Panc1 (cell line): ENCODE measurements around the gene LMNTD2. TPM values are rescaled to one million over a fixed set of nuclear protein-coding genes. Genes with fewer than 3 reads are reported as not detected.

ENCODE experiments used
- ATAC-seq: fragments of 200-7000 bp; cut with Tn5 transposase; 2 replicates; pipeline ENCODE4 v1.9.1; 2020; ENCODE audit warnings: mild to moderate bottlenecking, moderate library complexity
- BruUV-seq: library from RNA; stranded (reverse); fragments of 400-500 nt; replicated peaks from 2 replicates; lab custom pipeline; 2021; lab: Mats Ljungman, UMichigan
- CTCF ChIA-PET: fragments of 300-600 bp; sonication (Branson Sonifier 250); formaldehyde crosslinking; loops from one replicate; lab custom pipeline; 2022; ENCODE audit warnings: antibody characterized with exemption; lab: Charles Lee
- POLR2A ChIA-PET: fragments of 300-600 bp; sonication (Branson Sonifier 250); formaldehyde crosslinking; loops from one replicate; lab custom pipeline; 2022; ENCODE audit warnings: antibody characterized with exemption; lab: Charles Lee
- DNase-seq: peaks from one replicate; pipeline ENCODE4 v3.0.0-alpha.2; 2010; ENCODE audit warnings: low read depth, low spot score
- H3K27ac ChIP-seq: 2 replicates; pipeline ENCODE4 v1.5.1; 2011; ENCODE audit warnings: mild to moderate bottlenecking, low read length, inconsistent platforms
- H3K27me3 ChIP-seq: fragments of 200-500 bp; sonication (Bioruptor generic); 2 replicates; pipeline ENCODE4 v1.6.0; 2014; ENCODE audit warnings: low read length, inconsistent platforms; ENCODE audit not compliant: control insufficient read depth, insufficient read depth
- H3K36me3 ChIP-seq: fragments of 200-500 bp; sonication (Bioruptor generic); 2 replicates; pipeline ENCODE4 v1.5.1; 2014; ENCODE audit warnings: inconsistent platforms, mild to moderate bottlenecking, low read length, moderate library complexity; ENCODE audit not compliant: control insufficient read depth, insufficient read depth
- H3K4me1 ChIP-seq: 2 replicates; pipeline ENCODE4 v1.5.1; 2011; ENCODE audit warnings: inconsistent platforms, mild to moderate bottlenecking, low read length, moderate library complexity; ENCODE audit not compliant: control insufficient read depth, insufficient read depth
- H3K4me3 ChIP-seq, 2 experiments: 2 replicates each; pipeline ENCODE4 v1.5.1; 2011 to 2012; ENCODE audit warnings: low read depth in 2 of 2, low read length in 2 of 2, mild to moderate bottlenecking in 2 of 2, inconsistent platforms in 1 of 2, moderate library complexity in 1 of 2
- H3K9me3 ChIP-seq: fragments of 200-500 bp; sonication (Bioruptor generic); 2 replicates; pipeline ENCODE4 v1.5.1; 2014; ENCODE audit warnings: low read depth, mild to moderate bottlenecking, inconsistent platforms, low read length, moderate library complexity; ENCODE audit not compliant: control insufficient read depth, insufficient read depth
- CTCF ChIP-seq: fragments of 450-650 bp; IDR thresholded peaks from 2 replicates; pipeline ENCODE4 v1.5.1; 2017; ENCODE audit warnings: mild to moderate bottlenecking
- POLR2AphosphoS5 ChIP-seq: IDR thresholded peaks from 2 replicates; pipeline ENCODE4 v1.6.1; 2012; ENCODE audit warnings: mild to moderate bottlenecking, low read depth, low read length, moderate library complexity
- REST ChIP-seq, 2 experiments: IDR thresholded peaks; 2 replicates each; pipeline ENCODE4 v1.6.1; 2011 to 2012; ENCODE audit warnings: low read depth in 2 of 2, control low read depth in 1 of 2, low read length in 1 of 2, mild to moderate bottlenecking in 1 of 2, moderate library complexity in 1 of 2; ENCODE audit not compliant: insufficient read depth in 1 of 2
- SIN3A ChIP-seq: IDR thresholded peaks from 2 replicates; pipeline ENCODE4 v1.6.1; 2012; ENCODE audit warnings: low read depth, mild to moderate bottlenecking, low read length, moderate library complexity, borderline replicate concordance; ENCODE audit not compliant: insufficient read depth
- TCF7L2 ChIP-seq: IDR thresholded peaks from 2 replicates; pipeline ENCODE4 v1.6.1; 2011; ENCODE audit warnings: mild to moderate bottlenecking, low read depth, low read length, inconsistent platforms
- in situ Hi-C: cut with HindIII; loops from 2 replicates; pipeline ENCODE4 v1.10.0; 2016; ENCODE audit warnings: low sequenced_read_pairs, low pct_unique_long_range_greater_than_20kb
- intact Hi-C: fragments of 100-400 bp; cut with micrococcal nuclease; formaldehyde crosslinking; loops from one replicate; pipeline ENCODE4 v1.10.0; 2022; ENCODE audit not compliant: unreplicated experiment
- total RNA-seq: library from RNA; stranded (reverse); gene quantifications from one replicate; pipeline ENCODE4 v1.2.1, GENCODE V29; 2021; ENCODE audit not compliant: unreplicated experiment

The LMNTD2 gene
- total RNA-seq, 1 experiment from 2014 or later, result 21.8 TPM

- ChIA-PET CTCF (interaction anchor here (0.5 to 0.9 kb wide), 3 partner anchors 8 to 56 kb away, joined by 3 read pairs; no protein-coding TSS in a partner anchor), POLR2A (no interaction called here)
- no peaks in the 10 kb centered on the region for H3K36me3 ChIP-seq
- H3K9me3 ChIP-seq, result no peaks in the 10 kb centered on the region
- no peak for DNase-seq
- intact Hi-C loops, result loop anchor here (10.0 kb wide), 1 partner anchor 168 kb away; no protein-coding TSS in a partner anchor
- peaks cover 32% of the 10 kb centered on the region for H3K4me1 ChIP-seq
- H3K27me3 ChIP-seq, result no peaks in the 10 kb centered on the region
- H3K27ac ChIP-seq, result no peak overlapping the region
- peak overlapping the region; percentile 34 to 59; a peak in 3 of 4 replicates for H3K4me3 ChIP-seq
- in situ Hi-C loops, result no loop called here
- BruUV-seq, result no TSS peak
- no peak for ATAC-seq
- TF ChIP-seq CTCF, result no peak
- no peak for TF ChIP-seq SIN3A
- no peak for TF ChIP-seq POLR2AphosphoS5
- no peak for TF ChIP-seq TCF7L2
- TF ChIP-seq REST (IDR thresholded peaks at IDR 0.05; ENCODE audit: insufficient read depth in 1 of 2, low read depth in 2 of 2, low read length in 1 of 2), result no peak
Measured at GRCh38 chr11:556662-557256, 3.8 kb downstream of the LMNTD2 start.

GRCh38 chr11:555780-556661 lies 4.5 kb downstream of the LMNTD2 start:
- 0 out of 2 replicates have a peak overlapping the region, but pooled peaks have one; percentile 34 for H3K27ac ChIP-seq
- no TSS peak for BruUV-seq
- CTCF ChIA-PET, result interaction anchor here (0.5 to 1.4 kb wide), 4 partner anchors 9 to 57 kb away, joined by 3 read pairs; no protein-coding TSS in a partner anchor
- peak overlapping the region; percentile 57 to 59 for H3K4me3 ChIP-seq
- DNase-seq (no peak), ATAC-seq (peak; percentile 31)
- H3K4me1 ChIP-seq, result peaks cover 30% of the 10 kb centered on the region
- no peak for TF ChIP-seq TCF7L2
- TF ChIP-seq POLR2AphosphoS5, result no peak
- TF ChIP-seq SIN3A, result no peak; the same call in 1 of the 2 replicates
- no peak for TF ChIP-seq REST (IDR thresholded peaks at IDR 0.05; ENCODE audit: insufficient read depth in 1 of 2, low read depth in 2 of 2, low read length in 1 of 2)
- no peak for TF ChIP-seq CTCF
- POLR2A ChIA-PET, result no interaction called here
- in situ Hi-C loops (no loop called here), intact Hi-C loops (loop anchor here (10.0 kb wide), 1 partner anchor 169 kb away; no protein-coding TSS in a partner anchor)
- H3K27me3 ChIP-seq, result no peaks in the 10 kb centered on the region
- H3K9me3 ChIP-seq, result no peaks in the 10 kb centered on the region
- no peaks in the 10 kb centered on the region for H3K36me3 ChIP-seq
